PFSK-1 (cell line): ENCODE measurements around the gene MSI2.

Experiments
- POLR2AphosphoS5 ChIP-seq: IDR thresholded peaks from 2 replicates; pipeline ENCODE4 v1.6.1; 2012; ENCODE audit warnings: low read depth, mild to moderate bottlenecking, control low read depth, low read length, moderate library complexity
- TAF1 ChIP-seq: IDR thresholded peaks from 2 replicates; pipeline ENCODE4 v1.6.1; 2012; ENCODE audit warnings: low read length, control low read depth, borderline replicate concordance; ENCODE audit not compliant: insufficient read depth
- TF ChIP-seq, protein P1 (sequence below), 2 experiments: IDR thresholded peaks; 2 replicates each; pipeline versions ENCODE4 v1.6.1 to v1.8.0; 2011 to 2012; ENCODE audit warnings: low read depth in 2 of 2, low read length in 2 of 2, control low read depth in 1 of 2, inconsistent platforms in 1 of 2, mild to moderate bottlenecking in 1 of 2, moderate library complexity in 1 of 2; ENCODE audit not compliant: insufficient read depth in 1 of 2

DNA sequence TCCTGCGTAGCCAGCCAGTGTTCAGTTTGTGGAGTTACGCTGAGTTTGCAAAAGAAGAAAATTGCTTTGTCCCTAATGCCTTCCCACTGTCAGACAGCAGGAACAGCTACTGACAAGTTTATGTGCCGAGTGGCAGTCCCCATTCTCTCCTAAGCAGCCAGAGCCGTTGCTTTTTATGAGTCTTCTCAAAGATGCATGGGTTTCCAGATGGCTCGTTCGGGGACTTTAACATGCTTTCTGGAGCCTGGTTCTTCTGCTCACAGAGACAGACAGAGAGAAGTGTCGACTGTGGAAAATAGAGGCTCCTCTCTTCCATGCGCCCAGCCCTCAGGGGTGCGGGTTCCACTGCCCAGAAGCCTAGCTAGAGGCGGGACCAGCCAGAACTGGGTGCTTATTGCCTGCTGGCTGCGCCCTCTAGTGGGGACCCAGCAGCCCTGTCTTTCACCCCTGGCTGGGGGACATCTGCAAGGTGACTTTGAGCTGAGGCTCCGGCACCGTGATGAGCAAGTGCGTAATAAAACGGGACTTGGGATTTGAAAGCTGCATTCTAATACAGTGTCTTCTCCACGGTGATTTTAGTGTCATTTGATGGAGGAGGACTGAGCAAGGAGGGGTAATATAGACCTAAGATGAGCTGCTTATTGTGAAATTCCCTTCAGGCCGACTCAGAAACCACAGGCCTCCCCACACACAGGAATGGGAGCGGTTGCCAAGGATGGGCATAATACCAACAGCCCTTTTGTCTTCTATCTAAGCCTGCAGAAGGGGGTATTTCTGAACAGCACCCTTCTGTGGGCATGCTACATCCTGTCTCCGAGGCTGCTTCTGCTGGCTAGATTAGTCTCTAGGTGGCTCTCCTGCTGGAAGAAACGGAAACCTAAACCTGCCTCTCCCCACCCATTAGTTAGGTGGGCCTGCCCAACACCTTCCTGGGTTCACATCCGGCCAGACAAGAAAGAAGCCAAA is 415.6 kb downstream of the MSI2 start:
- TF ChIP-seq, protein P1, sequence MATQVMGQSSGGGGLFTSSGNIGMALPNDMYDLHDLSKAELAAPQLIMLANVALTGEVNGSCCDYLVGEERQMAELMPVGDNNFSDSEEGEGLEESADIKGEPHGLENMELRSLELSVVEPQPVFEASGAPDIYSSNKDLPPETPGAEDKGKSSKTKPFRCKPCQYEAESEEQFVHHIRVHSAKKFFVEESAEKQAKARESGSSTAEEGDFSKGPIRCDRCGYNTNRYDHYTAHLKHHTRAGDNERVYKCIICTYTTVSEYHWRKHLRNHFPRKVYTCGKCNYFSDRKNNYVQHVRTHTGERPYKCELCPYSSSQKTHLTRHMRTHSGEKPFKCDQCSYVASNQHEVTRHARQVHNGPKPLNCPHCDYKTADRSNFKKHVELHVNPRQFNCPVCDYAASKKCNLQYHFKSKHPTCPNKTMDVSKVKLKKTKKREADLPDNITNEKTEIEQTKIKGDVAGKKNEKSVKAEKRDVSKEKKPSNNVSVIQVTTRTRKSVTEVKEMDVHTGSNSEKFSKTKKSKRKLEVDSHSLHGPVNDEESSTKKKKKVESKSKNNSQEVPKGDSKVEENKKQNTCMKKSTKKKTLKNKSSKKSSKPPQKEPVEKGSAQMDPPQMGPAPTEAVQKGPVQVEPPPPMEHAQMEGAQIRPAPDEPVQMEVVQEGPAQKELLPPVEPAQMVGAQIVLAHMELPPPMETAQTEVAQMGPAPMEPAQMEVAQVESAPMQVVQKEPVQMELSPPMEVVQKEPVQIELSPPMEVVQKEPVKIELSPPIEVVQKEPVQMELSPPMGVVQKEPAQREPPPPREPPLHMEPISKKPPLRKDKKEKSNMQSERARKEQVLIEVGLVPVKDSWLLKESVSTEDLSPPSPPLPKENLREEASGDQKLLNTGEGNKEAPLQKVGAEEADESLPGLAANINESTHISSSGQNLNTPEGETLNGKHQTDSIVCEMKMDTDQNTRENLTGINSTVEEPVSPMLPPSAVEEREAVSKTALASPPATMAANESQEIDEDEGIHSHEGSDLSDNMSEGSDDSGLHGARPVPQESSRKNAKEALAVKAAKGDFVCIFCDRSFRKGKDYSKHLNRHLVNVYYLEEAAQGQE (IDR thresholded peaks at IDR 0.05; ENCODE audit: insufficient read depth in 1 of 2, low read depth in 2 of 2, low read length in 2 of 2) = no peak
- TF ChIP-seq TAF1 (no peak), POLR2AphosphoS5 (no peak)
